Lower lobe of right lung (tissue), 2 donors: ENCODE measurements around the gene ANKRD55. TPM values are rescaled to one million over a fixed set of nuclear protein-coding genes. Genes with fewer than 3 reads are reported as not detected.
"Not testable (repeated sequence)": the region's sequence is repeated elsewhere in the genome, so short reads cannot be mapped to it uniquely, and the experiment has no call there.

ENCODE experiments used
- ATAC-seq, 2 donors: fragments of 200-7000 bp; cut with Tn5 transposase; one replicate each; pipeline ENCODE4 v1.9.1; 2020 to 2022; ENCODE audit warnings: mild to moderate bottlenecking in 2 of 2, moderate library complexity in 2 of 2
- DNase-seq: peaks from one replicate; pipeline ENCODE4 v3.0.0-alpha.2; 2020
- H3K27ac ChIP-seq: fragments of 200-600 bp; one replicate; pipeline ENCODE4 v1.8.0; 2022
- H3K27me3 ChIP-seq: fragments of 200-600 bp; one replicate; pipeline ENCODE4 v1.8.0; 2022; ENCODE audit warnings: low read depth
- H3K36me3 ChIP-seq: fragments of 200-600 bp; one replicate; pipeline ENCODE4 v1.8.0; 2022; ENCODE audit warnings: mild to moderate bottlenecking
- H3K4me1 ChIP-seq: fragments of 200-600 bp; one replicate; pipeline ENCODE4 v1.8.0; 2022
- H3K4me3 ChIP-seq: fragments of 200-600 bp; one replicate; pipeline ENCODE4 v1.8.0; 2022; ENCODE audit warnings: mild to moderate bottlenecking
- H3K9me3 ChIP-seq: fragments of 200-600 bp; one replicate; pipeline ENCODE4 v1.8.0; 2022
- CTCF ChIP-seq: fragments of 200-600 bp; IDR thresholded peaks from one replicate; pipeline ENCODE4 v1.8.0; 2022; ENCODE audit warnings: antibody characterized with exemption, mild to moderate bottlenecking
- intact Hi-C: fragments of 100-400 bp; cut with DNase I; formaldehyde crosslinking; loops from one replicate; pipeline ENCODE4 v1.11.0; 2022
- total RNA-seq: library from RNA; stranded (reverse); fragmentation: NEBNext Ultra II Directional; extraction: Animal tissue kit (Norgen Biotek cat#: 25700); gene quantifications from one replicate; pipeline ENCODE4 v1.2.1, GENCODE V29; 2021
- donor health status: DM: no; HTN: yes; CAD: no; lungs with severe emphysema.

The ANKRD55 gene
- total RNA-seq, 1 donor from 2014 or later: 0.41 TPM

- H3K36me3 ChIP-seq: no peaks in the 10 kb centered on the region
- H3K4me3 ChIP-seq: no peak overlapping the region
- ATAC-seq: no peak
- no peaks in the 10 kb centered on the region for H3K9me3 ChIP-seq
- DNase-seq: no peak
- no peak overlapping the region for H3K27ac ChIP-seq
- H3K4me1 ChIP-seq: peaks cover 8% of the 10 kb centered on the region
- TF ChIP-seq CTCF: no peak
- intact Hi-C loops: no loop called here
- no peaks in the 10 kb centered on the region for H3K27me3 ChIP-seq
Observed at GRCh38 chr5:56251918-56252553, 18.9 kb upstream of the ANKRD55 start.

GRCh38 chr5:56251440-56251839 is 18.3 kb upstream of the ANKRD55 start:
- intact Hi-C loops: no loop called here
- no peaks in the 10 kb centered on the region for H3K9me3 ChIP-seq
- H3K4me3 ChIP-seq: no peak overlapping the region
- no peak overlapping the region for H3K27ac ChIP-seq
- peaks cover 8% of the 10 kb centered on the region for H3K4me1 ChIP-seq
- no peak for ATAC-seq
- no peaks in the 10 kb centered on the region for H3K36me3 ChIP-seq
- no peaks in the 10 kb centered on the region for H3K27me3 ChIP-seq
- no peak for TF ChIP-seq CTCF
- DNase-seq: no peak

- no peak for TF ChIP-seq CTCF
- H3K27ac ChIP-seq: no peak overlapping the region
- no peak overlapping the region for H3K4me3 ChIP-seq
- H3K27me3 ChIP-seq: no peaks in the 10 kb centered on the region
- intact Hi-C loops: no loop called here
- DNase-seq (no peak), ATAC-seq (no peak)
- peaks cover 8% of the 10 kb centered on the region for H3K4me1 ChIP-seq
- no peaks in the 10 kb centered on the region for H3K36me3 ChIP-seq
- no peaks in the 10 kb centered on the region for H3K9me3 ChIP-seq
Observed at GRCh38 chr5:56250011-56250410, 16.9 kb upstream of the ANKRD55 start.

- H3K9me3 ChIP-seq, DNase-seq, H3K4me1 ChIP-seq, ATAC-seq, H3K36me3 ChIP-seq, H3K27me3 ChIP-seq, H3K4me3 ChIP-seq, H3K27ac ChIP-seq, intact Hi-C loops: not testable (repeated sequence)
Observed at GRCh38 chr5:56249085-56249484, 16.0 kb upstream of the ANKRD55 start.

- Histone ChIP-seq H3K27me3 (no peaks in the 10 kb centered on the region), H3K4me1 (peaks cover 7% of the 10 kb centered on the region), H3K27ac (no peak overlapping the region), H3K36me3 (no peaks in the 10 kb centered on the region), H3K4me3 (no peak overlapping the region), H3K9me3 (no peaks in the 10 kb centered on the region)
- intact Hi-C loops: no loop called here
- DNase-seq (no peak), ATAC-seq (no peak)
- TF ChIP-seq CTCF: no peak
Observed at GRCh38 chr5:56247592-56247991, 14.5 kb upstream of the ANKRD55 start.

GRCh38 chr5:56246769-56247168 is 13.6 kb upstream of the ANKRD55 start:
- H3K36me3 ChIP-seq: no peaks in the 10 kb centered on the region
- no peak overlapping the region for H3K27ac ChIP-seq
- TF ChIP-seq CTCF: no peak
- DNase-seq: no peak
- intact Hi-C loops: no loop called here
- H3K4me1 ChIP-seq: no peaks in the 10 kb centered on the region
- ATAC-seq: no peak
- H3K9me3 ChIP-seq: no peaks in the 10 kb centered on the region
- H3K4me3 ChIP-seq: no peak overlapping the region
- H3K27me3 ChIP-seq: no peaks in the 10 kb centered on the region
